Kidney glomerular epithelial cell (primary cell): Measurements from ENCODE around the gene FANCG.

Experiments
- DNase-seq: peaks from one replicate; lab custom pipeline; 2025; lab: John Stamatoyannopoulos, UW

Gene FANCG

GRCh38 chr9:35103660-35104191 is 24.0 kb upstream of the FANCG start:
- no peak for DNase-seq

GRCh38 chr9:35102769-35103659 is 23.3 kb upstream of the FANCG start, which contains the start of gene STOML2:
TSS of gene STOML2 (minus strand) at chr9:35103131. CDS start at chr9:35103094, 37 bp downstream.
- DNase-seq = peak; percentile 92

- DNase-seq = no peak
Measured at GRCh38 chr9:35102465-35102768, 22.7 kb upstream of the FANCG start.

GRCh38 chr9:35097573-35097972 is 17.8 kb upstream of the FANCG start:
- no peak for DNase-seq

- peak; percentile 59 for DNase-seq
Measured at GRCh38 chr9:35096035-35096849, 16.5 kb upstream of the FANCG start, which contains the start of gene PIGO. TSS of gene PIGO (minus strand) at chr9:35096591. CDS start at chr9:35095565, 1,026 bp downstream.

- no peak for DNase-seq
Measured at GRCh38 chr9:35091536-35091935, 11.8 kb upstream of the FANCG start.

GRCh38 chr9:35089434-35089833 is 9.7 kb upstream of the FANCG start:
- DNase-seq = no peak

- no peak for DNase-seq
Measured at GRCh38 chr9:35085078-35085477, 5.3 kb upstream of the FANCG start.

- DNase-seq = no peak
Measured at GRCh38 chr9:35079041-35079425, 709 bp downstream of the FANCG start.

GRCh38 chr9:35078066-35078465 is 1.7 kb downstream of the FANCG start:
- DNase-seq = no peak

- no peak for DNase-seq
Measured at GRCh38 chr9:35076848-35077247, 2.9 kb downstream of the FANCG start.

GRCh38 chr9:35075358-35075757 is 4.4 kb downstream of the FANCG start:
- DNase-seq = no peak

GRCh38 chr9:35074791-35075190 is 5.0 kb downstream of the FANCG start:
- no peak for DNase-seq

- no peak for DNase-seq
Measured at GRCh38 chr9:35074141-35074540, 5.6 kb downstream of the FANCG start.

- no peak for DNase-seq
Measured at GRCh38 chr9:35073279-35073612, 6.5 kb downstream of the FANCG start.

- DNase-seq = peak; percentile 99
Measured at GRCh38 chr9:35072461-35073278, 7.1 kb downstream of the FANCG start, which contains the start of gene VCP. TSS of gene VCP (minus strand) at chr9:35072625. CDS start at chr9:35072353, 272 bp downstream.

GRCh38 chr9:35071814-35072460 is 7.8 kb downstream of the FANCG start:
- peak; percentile 74 for DNase-seq

GRCh38 chr9:35070823-35071813 is 8.6 kb downstream of the FANCG start:
- DNase-seq = peak; percentile 39

GRCh38 chr9:35069020-35069419 is 10.7 kb downstream of the FANCG start:
- DNase-seq = no peak

- DNase-seq = no peak
Measured at GRCh38 chr9:35067056-35067455, 12.7 kb downstream of the FANCG start.
